Progenitor cell of endocrine pancreas (in vitro differentiated cells): ENCODE measurements around the gene RALB. TPM values are rescaled to one million over a fixed set of nuclear protein-coding genes. Genes with fewer than 3 reads are reported as not detected.
A peak's percentile ranks its signal among the peaks of the same experiment; 100 is the strongest.

ENCODE experiments used
- DNase-seq: peaks from one replicate; pipeline ENCODE4 v3.0.0; 2021; ENCODE audit warnings: low spot score; ENCODE audit not compliant: unreplicated experiment
- H3K27ac Mint-ChIP-seq: 2 replicates; pipeline ENCODE4 v1.8.0; 2021; ENCODE audit warnings: mild to moderate bottlenecking, moderate library complexity, mixed read lengths
- H3K27me3 Mint-ChIP-seq: 2 replicates; pipeline ENCODE4 v1.8.0; 2021; ENCODE audit warnings: mixed read lengths
- H3K36me3 Mint-ChIP-seq: 2 replicates; pipeline ENCODE4 v1.8.0; 2022; ENCODE audit warnings: mixed read lengths; ENCODE audit not compliant: insufficient read depth
- H3K4me1 Mint-ChIP-seq: 2 replicates; pipeline ENCODE4 v1.8.0; 2021; ENCODE audit warnings: low read depth, mixed read lengths
- H3K4me3 Mint-ChIP-seq: 2 replicates; pipeline ENCODE4 v1.8.0; 2021; ENCODE audit warnings: low read depth, mild to moderate bottlenecking, moderate library complexity, mixed read lengths
- H3K9me3 Mint-ChIP-seq: 2 replicates; pipeline ENCODE4 v1.8.0; 2021; ENCODE audit warnings: low read depth, mixed read lengths
- CTCF ChIP-seq: fragments of 200-600 bp; sonication (generic); IDR thresholded peaks from one replicate; pipeline ENCODE4 v1.5.0; 2021; ENCODE audit warnings: antibody characterized with exemption, mild to moderate bottlenecking; ENCODE audit not compliant: unreplicated experiment
- total RNA-seq: library from RNA; stranded (reverse); gene quantifications from 2 replicates; pipeline ENCODE4 v1.2.1, GENCODE V29; 2021

RALB gene
- total RNA-seq, 1 donor from 2014 or later = 30.5 TPM

- H3K4me3 Mint-ChIP-seq = peak overlapping the region; percentile 45
- peaks cover 6% of the 10 kb centered on the region for H3K4me1 Mint-ChIP-seq
- H3K27ac Mint-ChIP-seq = no peak overlapping the region
- peaks cover 43% of the 10 kb centered on the region for H3K27me3 Mint-ChIP-seq
- peaks cover 4% of the 10 kb centered on the region for H3K9me3 Mint-ChIP-seq
- H3K36me3 Mint-ChIP-seq = peaks cover 15% of the 10 kb centered on the region
- no peak for TF ChIP-seq CTCF
- no peak for DNase-seq
Observed at GRCh38 chr2:120225549-120226065, 27.0 kb upstream of the RALB start.

- Mint-ChIP-seq H3K4me1 (peaks cover 8% of the 10 kb centered on the region), H3K27ac (peak overlapping the region; percentile 38), H3K36me3 (peaks cover 9% of the 10 kb centered on the region), H3K4me3 (no peak overlapping the region), H3K9me3 (peaks cover 4% of the 10 kb centered on the region), H3K27me3 (peaks cover 43% of the 10 kb centered on the region)
- DNase-seq = no peak
- no peak for TF ChIP-seq CTCF
Observed at GRCh38 chr2:120226316-120226715, 26.3 kb upstream of the RALB start.

GRCh38 chr2:120227111-120227991, 25.3 kb upstream of the RALB start:
- DNase-seq = no peak
- H3K4me1 Mint-ChIP-seq = peaks cover 8% of the 10 kb centered on the region
- peaks cover 43% of the 10 kb centered on the region for H3K27me3 Mint-ChIP-seq

GRCh38 chr2:120228503-120228902, 24.1 kb upstream of the RALB start:
- DNase-seq = no peak
- Mint-ChIP-seq H3K27me3 (peaks cover 43% of the 10 kb centered on the region), H3K27ac (no peak overlapping the region), H3K9me3 (no peaks in the 10 kb centered on the region), H3K4me3 (no peak overlapping the region), H3K36me3 (no peaks in the 10 kb centered on the region), H3K4me1 (peaks cover 8% of the 10 kb centered on the region)
- TF ChIP-seq CTCF = no peak

More at GRCh38 chr2:120227111-120227991, 25.3 kb upstream of the RALB start:
- Mint-ChIP-seq H3K9me3 (peaks cover under 1% of the 10 kb centered on the region), H3K27ac (no peak overlapping the region), H3K36me3 (peaks cover under 1% of the 10 kb centered on the region), H3K4me3 (no peak overlapping the region)
- no peak for TF ChIP-seq CTCF

GRCh38 chr2:120229341-120229740, 23.3 kb upstream of the RALB start:
- no peaks in the 10 kb centered on the region for H3K9me3 Mint-ChIP-seq
- H3K36me3 Mint-ChIP-seq = no peaks in the 10 kb centered on the region
- H3K27me3 Mint-ChIP-seq = peaks cover 43% of the 10 kb centered on the region
- TF ChIP-seq CTCF = no peak
- H3K4me1 Mint-ChIP-seq = peaks cover 8% of the 10 kb centered on the region
- H3K27ac Mint-ChIP-seq = no peak overlapping the region
- H3K4me3 Mint-ChIP-seq = no peak overlapping the region
- DNase-seq = no peak
